GM12878 (cell line): Measurements from ENCODE around the gene DCC.

ENCODE experiments used
- BMI1 ChIP-seq: fragments of 450-650 bp; IDR thresholded peaks from 2 replicates; pipeline ENCODE4 v1.6.1; 2016; ENCODE audit warnings: mild to moderate bottlenecking, moderate library complexity, borderline replicate concordance
- CTCF ChIP-seq, 3 experiments: IDR thresholded peaks in 2 of 3; conservative IDR thresholded peaks in 1 of 3; 2 replicates each; pipeline ENCODE4 v1.5.1; 2011; ENCODE audit warnings: low read depth in 3 of 3, low read length in 3 of 3, mild to moderate bottlenecking in 3 of 3, control low read depth in 2 of 3, moderate library complexity in 2 of 3, inconsistent platforms in 1 of 3, mixed read lengths in 1 of 3; ENCODE audit not compliant: control insufficient read depth in 2 of 3, insufficient read depth in 1 of 3; ENCODE audit errors: extremely low read depth in 1 of 3
- NFXL1 ChIP-seq: fragments of 450-650 bp; IDR thresholded peaks from 2 replicates; pipeline ENCODE4 v1.6.1; 2017; ENCODE audit warnings: antibody characterized with exemption, mild to moderate bottlenecking, borderline replicate concordance
- PAX5 ChIP-seq: IDR thresholded peaks from 2 replicates; pipeline ENCODE4 v1.6.1; 2011; ENCODE audit warnings: low read depth, low read length, borderline replicate concordance
- REST ChIP-seq: IDR thresholded peaks from 2 replicates; pipeline ENCODE4 v1.6.1; 2012; ENCODE audit warnings: mild to moderate bottlenecking, low read depth, low read length
- TBL1XR1 ChIP-seq: IDR thresholded peaks from 2 replicates; pipeline ENCODE4 v1.6.1; 2012; ENCODE audit warnings: low read depth, low read length, improper control_type of control experiment

GRCh38 chr18:53426666-53427184 is 1086.7 kb downstream of the DCC start:
- TF ChIP-seq TBL1XR1 (no peak), REST (no peak), CTCF (IDR thresholded peaks at IDR 0.05 in 2 of 3, conservative IDR thresholded peaks at IDR 0.05 in 1 of 3; ENCODE audit: control insufficient read depth in 2 of 3, extremely low read depth in 1 of 3, insufficient read depth in 1 of 3, low read depth in 3 of 3, low read length in 3 of 3) (no peak), NFXL1 (no peak), PAX5 (no peak), BMI1 (no peak)
